Stomach (tissue), 9 donors: ENCODE data around the gene GNA15. TPM values are rescaled to one million over a fixed set of nuclear protein-coding genes. Genes with fewer than 3 reads are reported as not detected.

Experiments used
- DNase-seq, 2 donors: peaks; one replicate each; pipeline versions ENCODE4 v3.0.0 to v3.0.0-alpha.2; 2013 to 2019
- H3K27ac ChIP-seq, 5 donors: fragments of 200-600 bp in 4 of 5; sonication (generic) in 4 of 5; one replicate each; pipeline ENCODE4 v1.5.1; 2013 to 2019; ENCODE audit warnings: mild to moderate bottlenecking in 1 of 5, moderate library complexity in 1 of 5
- H3K27me3 ChIP-seq, 3 donors: fragments of 200-600 bp; sonication (generic); one replicate each; pipeline ENCODE4 v1.5.1; 2017 to 2019; ENCODE audit warnings: mixed run types in 1 of 3
- H3K36me3 ChIP-seq, 4 donors: fragments of 200-600 bp; sonication (generic); 1 replicate in 3 of 4; 2 replicates in 1 of 4; pipeline ENCODE4 v1.5.1; 2016 to 2019
- H3K4me1 ChIP-seq, 4 donors: fragments of 200-600 bp; sonication (generic); one replicate each; pipeline ENCODE4 v1.5.1; 2016 to 2019
- H3K4me3 ChIP-seq, 4 donors: fragments of 200-600 bp; sonication (generic) in 3 of 4; one replicate each; pipeline ENCODE4 v1.5.1; 2016 to 2019; ENCODE audit warnings: mild to moderate bottlenecking in 1 of 4
- H3K9me3 ChIP-seq, 4 donors: fragments of 200-600 bp; sonication (generic); one replicate each; pipeline ENCODE4 v1.5.1; 2016 to 2019
- EP300 ChIP-seq: sonication (generic); formaldehyde crosslinking; IDR thresholded peaks from one replicate; pipeline ENCODE4 v1.6.1; 2017; ENCODE audit warnings: antibody characterized with exemption
- POLR2A ChIP-seq, 4 donors: fragments of 450-650 bp; IDR thresholded peaks; one replicate each; pipeline ENCODE4 v1.6.1; 2016; ENCODE audit warnings: antibody characterized with exemption in 4 of 4, control low read depth in 2 of 4, mild to moderate bottlenecking in 1 of 4, moderate library complexity in 1 of 4
- POLR2AphosphoS5 ChIP-seq, 3 donors: sonication (generic); formaldehyde crosslinking; IDR thresholded peaks; one replicate each; pipeline ENCODE4 v1.6.1; 2016; ENCODE audit warnings: antibody characterized with exemption in 3 of 3
- WGBS, 5 donors: extraction: QIAGEN DNeasy Blood & Tissue Kit in 3 of 5; methylation state at CpG; one replicate each; pipeline versions ENCODE4 v1.1.5 to v1.1.7; 2013 to 2018; 5-methylcytosine and 5-hydroxymethylcytosine counted together
- intact Hi-C: fragments of 100-400 bp; cut with DNase I; formaldehyde crosslinking; loops from one replicate; pipeline ENCODE4 v1.15.1; 2023; ENCODE audit warnings: low total_unique reads
- polyA plus RNA-seq, 3 donors: library from polyadenylated mRNA; stranded (reverse); fragments of 200-250 nt; gene quantifications; one replicate each; pipeline ENCODE4 v1.2.3, GENCODE V29; 2013
- total RNA-seq, 5 donors: library from RNA; depleted of rRNA; stranded (reverse); fragments of >200 nt; gene quantifications; one replicate each; pipeline versions ENCODE4 v1.1.0 to v1.2.3, GENCODE V29; 2014 to 2016
- TF ChIP-seq, protein P1 (sequence below), 7 experiments: fragments of 450-650 bp in 4 of 7; fragments of 200-600 bp in 3 of 7; sonication (generic) in 3 of 7; IDR thresholded peaks; one replicate each; pipeline ENCODE4 v1.5.1; 2016 to 2019; ENCODE audit warnings: antibody characterized with exemption in 7 of 7, control low read depth in 2 of 7, mild to moderate bottlenecking in 1 of 7
- donor health status: healthy with polysubstance abuse.
- donor health status: Bipolar disorder and iron deficiency.
- donor health status: healthy.

Gene GNA15
- total and polyA plus RNA-seq, 8 donors: 0.45 to 15.1 (median 4.8) TPM; not detected in 2

- no peaks in the 10 kb centered on the region for H3K9me3 ChIP-seq
- no peak overlapping the region for H3K4me3 ChIP-seq
- H3K4me1 ChIP-seq: peaks cover 0 to 6% (median 0%) of the 10 kb centered on the region in 4 donors
- no peaks in the 10 kb centered on the region for H3K27me3 ChIP-seq
- intact Hi-C loops: no loop called here
- no peak overlapping the region for H3K27ac ChIP-seq
- DNase-seq: no peak
- TF ChIP-seq EP300 (no peak), POLR2A (IDR thresholded peaks at IDR 0.05) (no peak), POLR2AphosphoS5 (IDR thresholded peaks at IDR 0.05) (no peak)
- TF ChIP-seq, protein P1, sequence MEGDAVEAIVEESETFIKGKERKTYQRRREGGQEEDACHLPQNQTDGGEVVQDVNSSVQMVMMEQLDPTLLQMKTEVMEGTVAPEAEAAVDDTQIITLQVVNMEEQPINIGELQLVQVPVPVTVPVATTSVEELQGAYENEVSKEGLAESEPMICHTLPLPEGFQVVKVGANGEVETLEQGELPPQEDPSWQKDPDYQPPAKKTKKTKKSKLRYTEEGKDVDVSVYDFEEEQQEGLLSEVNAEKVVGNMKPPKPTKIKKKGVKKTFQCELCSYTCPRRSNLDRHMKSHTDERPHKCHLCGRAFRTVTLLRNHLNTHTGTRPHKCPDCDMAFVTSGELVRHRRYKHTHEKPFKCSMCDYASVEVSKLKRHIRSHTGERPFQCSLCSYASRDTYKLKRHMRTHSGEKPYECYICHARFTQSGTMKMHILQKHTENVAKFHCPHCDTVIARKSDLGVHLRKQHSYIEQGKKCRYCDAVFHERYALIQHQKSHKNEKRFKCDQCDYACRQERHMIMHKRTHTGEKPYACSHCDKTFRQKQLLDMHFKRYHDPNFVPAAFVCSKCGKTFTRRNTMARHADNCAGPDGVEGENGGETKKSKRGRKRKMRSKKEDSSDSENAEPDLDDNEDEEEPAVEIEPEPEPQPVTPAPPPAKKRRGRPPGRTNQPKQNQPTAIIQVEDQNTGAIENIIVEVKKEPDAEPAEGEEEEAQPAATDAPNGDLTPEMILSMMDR (IDR thresholded peaks at IDR 0.05): no peak
- peaks cover 17 to 89% (median 87%) of the 10 kb centered on the region in 4 donors for H3K36me3 ChIP-seq
- 87 to 94% (median 91%) methylated on average over 23 of the region's 23 CpGs for WGBS, 5 donors
Measured at GRCh38 chr19:3119071-3119595, 16.7 kb upstream of the GNA15 start.

DNA sequence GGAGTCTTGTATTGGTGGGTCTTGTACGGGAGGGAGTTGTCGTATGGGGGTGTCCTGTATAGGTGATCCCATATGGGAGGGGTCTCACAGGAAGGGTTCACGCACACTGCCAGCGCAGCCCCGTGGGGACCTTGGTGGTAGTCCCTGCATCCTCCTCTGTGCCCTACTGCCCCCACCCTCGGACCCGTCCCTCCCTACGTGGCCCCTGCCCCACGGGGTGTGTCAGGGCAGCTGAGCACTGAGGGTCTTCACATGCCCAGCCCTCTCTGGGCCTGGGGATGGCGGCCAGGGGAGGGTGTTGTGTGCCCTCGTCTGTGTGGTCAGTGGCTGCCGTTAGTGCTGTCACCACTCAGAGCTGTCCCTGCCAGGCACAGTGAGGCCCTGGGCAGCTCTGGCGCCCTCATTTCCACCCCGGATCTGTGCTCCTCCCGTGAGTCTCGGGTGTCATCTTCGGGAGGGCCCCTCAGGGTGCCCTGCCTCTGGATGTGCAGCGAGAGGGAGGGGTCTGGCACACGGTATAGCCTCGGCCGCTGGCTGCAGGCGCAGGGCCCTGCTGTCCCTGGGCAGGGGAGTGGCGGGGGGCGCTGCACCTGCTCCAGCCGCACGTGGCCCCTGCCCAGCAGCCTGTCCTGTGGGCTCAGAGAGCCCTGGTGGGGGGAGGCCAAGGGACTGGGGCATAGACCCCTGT lies 16.0 kb upstream of the GNA15 start:
- no peak overlapping the region for H3K4me3 ChIP-seq
- H3K9me3 ChIP-seq: no peaks in the 10 kb centered on the region
- intact Hi-C loops: no loop called here
- WGBS, 5 donors: 81 to 89% (median 87%) methylated on average over 10 to 26 of the region's 26 CpGs
- H3K27me3 ChIP-seq: no peaks in the 10 kb centered on the region
- no peak for TF ChIP-seq POLR2AphosphoS5 (IDR thresholded peaks at IDR 0.05)
- TF ChIP-seq, protein P1 (IDR thresholded peaks at IDR 0.05): no peak
- TF ChIP-seq POLR2A (IDR thresholded peaks at IDR 0.05): no peak
- TF ChIP-seq EP300: no peak
- DNase-seq: no peak
- H3K27ac ChIP-seq: no peak overlapping the region
- H3K36me3 ChIP-seq: peaks cover 13 to 82% (median 80%) of the 10 kb centered on the region in 4 donors
- H3K4me1 ChIP-seq: peaks cover 0 to 6% (median 0%) of the 10 kb centered on the region in 4 donors

DNA sequence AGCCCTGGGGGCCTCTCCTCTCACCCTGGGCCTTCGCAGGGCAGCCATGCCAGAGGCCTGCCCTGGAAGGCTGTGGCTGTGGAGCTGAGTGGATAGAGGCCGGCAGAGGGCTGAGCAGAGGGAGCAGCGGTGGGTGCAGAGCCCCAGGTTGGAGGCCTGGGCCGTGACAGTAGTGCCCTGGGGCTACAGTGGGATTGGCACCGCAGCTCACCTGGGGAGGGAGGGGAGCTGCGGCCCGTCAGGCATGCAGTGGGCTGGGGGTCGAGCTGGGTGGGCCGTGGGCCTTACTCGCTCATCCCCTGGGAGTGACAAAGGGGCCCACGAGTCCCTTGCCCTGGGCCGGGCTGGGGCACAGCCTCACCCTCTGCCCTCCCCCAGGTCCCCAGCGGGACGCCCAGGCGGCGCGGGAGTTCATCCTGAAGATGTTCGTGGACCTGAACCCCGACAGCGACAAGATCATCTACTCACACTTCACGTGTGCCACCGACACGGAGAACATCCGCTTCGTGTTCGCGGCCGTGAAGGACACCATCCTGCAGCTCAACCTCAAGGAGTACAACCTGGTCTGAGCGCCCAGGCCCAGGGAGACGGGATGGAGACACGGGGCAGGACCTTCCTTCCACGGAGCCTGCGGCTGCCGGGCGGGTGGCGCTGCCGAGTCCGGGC lies 15.1 kb upstream of the GNA15 start:
- H3K36me3 ChIP-seq: peaks cover 13 to 73% (median 73%) of the 10 kb centered on the region in 4 donors
- no peak overlapping the region for H3K4me3 ChIP-seq
- WGBS, 5 donors: 88 to 91% (median 89%) methylated on average over 32 to 38 of the region's 38 CpGs
- peaks cover 0 to 7% (median 0%) of the 10 kb centered on the region in 4 donors for H3K4me1 ChIP-seq
- TF ChIP-seq POLR2AphosphoS5 (IDR thresholded peaks at IDR 0.05) (no peak), EP300 (no peak), POLR2A (IDR thresholded peaks at IDR 0.05) (no peak)
- TF ChIP-seq, protein P1 (IDR thresholded peaks at IDR 0.05): no peak
- H3K27me3 ChIP-seq: no peaks in the 10 kb centered on the region
- H3K27ac ChIP-seq: no peak overlapping the region
- H3K9me3 ChIP-seq: no peaks in the 10 kb centered on the region
- DNase-seq: no peak
- intact Hi-C loops: no loop called here

DNA sequence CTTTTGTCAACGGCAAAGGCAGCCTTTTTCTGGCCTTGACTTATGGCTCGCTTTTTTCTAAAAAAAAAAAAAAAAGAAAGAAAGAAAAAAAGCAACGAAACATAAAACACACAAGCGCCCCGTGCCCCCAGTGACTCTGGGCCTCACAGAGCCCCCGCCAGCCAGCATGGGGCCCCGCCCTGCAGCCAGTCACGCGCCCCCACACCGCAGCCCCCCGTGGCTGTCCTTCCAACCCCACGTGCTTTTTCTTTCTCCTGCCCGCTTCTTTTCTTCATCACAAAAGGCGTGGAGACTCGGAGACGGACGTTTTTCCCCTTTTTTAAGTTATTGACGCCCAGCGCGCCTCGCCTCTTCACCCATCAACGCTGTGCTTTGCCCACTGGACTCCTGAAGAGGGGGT lies 14.4 kb upstream of the GNA15 start:
- WGBS, 5 donors: 82 to 89% (median 86%) methylated on average over 21 to 22 of the region's 22 CpGs
- no peaks in the 10 kb centered on the region for H3K9me3 ChIP-seq
- intact Hi-C loops: no loop called here
- no peak for TF ChIP-seq EP300
- no peak for TF ChIP-seq POLR2A (IDR thresholded peaks at IDR 0.05)
- TF ChIP-seq, protein P1 (IDR thresholded peaks at IDR 0.05): no peak
- no peak for TF ChIP-seq POLR2AphosphoS5 (IDR thresholded peaks at IDR 0.05)
- H3K4me3 ChIP-seq: no peak overlapping the region
- no peak for DNase-seq
- no peaks in the 10 kb centered on the region for H3K27me3 ChIP-seq
- no peak overlapping the region for H3K27ac ChIP-seq
- H3K36me3 ChIP-seq: peaks cover 13 to 67% (median 66%) of the 10 kb centered on the region in 4 donors
- H3K4me1 ChIP-seq: peaks cover 0 to 12% (median 0%) of the 10 kb centered on the region in 4 donors
